ENCODE data around the gene SLC31A1. TPM values are rescaled to one million over a fixed set of nuclear protein-coding genes. Genes with fewer than 3 reads are reported as not detected.

SLC31A1 gene
- 22.3 to 23.8 TPM (median 22.6 TPM) in 3 replicates for total RNA-seq

DNA sequence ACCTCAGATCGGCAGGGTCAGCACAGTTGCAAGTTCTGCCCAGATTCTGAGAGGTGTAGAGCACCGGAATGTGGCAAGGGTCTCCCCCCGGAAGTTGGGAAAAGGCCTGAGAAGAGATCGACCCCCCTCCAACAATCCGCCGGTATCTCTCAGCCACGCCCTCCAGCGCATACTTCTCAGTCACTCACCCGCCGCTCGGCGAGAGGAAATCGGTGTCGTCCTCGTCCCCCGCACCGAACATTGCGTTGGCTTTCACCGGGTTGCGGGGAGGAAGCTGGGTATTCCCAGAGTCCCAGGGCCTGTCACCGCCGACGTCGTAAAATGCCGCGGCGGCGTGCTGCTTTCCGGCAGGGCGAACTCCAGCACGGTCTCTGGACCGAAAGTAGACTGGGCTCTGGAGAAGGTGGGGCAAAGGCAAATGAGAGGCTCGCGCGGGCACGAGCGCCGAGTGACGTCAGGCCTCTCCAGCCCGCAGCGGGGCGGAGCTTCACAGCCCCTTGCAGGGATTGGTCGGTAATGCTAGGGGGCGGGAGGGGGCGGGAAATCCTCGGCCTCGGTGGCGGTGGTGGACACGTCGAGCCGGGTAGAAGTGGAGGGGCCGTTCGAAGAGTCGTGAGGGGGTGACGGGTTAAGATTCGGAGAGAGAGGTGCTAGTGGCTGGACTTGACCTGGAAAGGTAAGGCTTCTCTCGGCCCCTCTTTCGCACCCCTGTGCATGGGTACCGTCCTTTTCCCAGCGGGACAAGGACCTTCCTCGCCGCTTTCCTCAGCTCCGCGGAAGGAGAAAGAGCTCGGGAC lies at the start of gene SLC31A1, which contains the start of gene FKBP15:
SLC31A1 (plus strand) TSS at position 542 of the 797 bp plus-strand sequence. CDS start 34,605 bp downstream, outside the sequence.
FKBP15 (minus strand) TSS at position 275 of the 797 bp plus-strand sequence; CDS start at position 241, 34 bp downstream.
- peaks cover 38% of the 10 kb centered on the region for H3K4me1 Mint-ChIP-seq
- peak within 1 kb of the TSS; percentile 99 for H3K27ac Mint-ChIP-seq
- TF ChIP-seq, protein P1, sequence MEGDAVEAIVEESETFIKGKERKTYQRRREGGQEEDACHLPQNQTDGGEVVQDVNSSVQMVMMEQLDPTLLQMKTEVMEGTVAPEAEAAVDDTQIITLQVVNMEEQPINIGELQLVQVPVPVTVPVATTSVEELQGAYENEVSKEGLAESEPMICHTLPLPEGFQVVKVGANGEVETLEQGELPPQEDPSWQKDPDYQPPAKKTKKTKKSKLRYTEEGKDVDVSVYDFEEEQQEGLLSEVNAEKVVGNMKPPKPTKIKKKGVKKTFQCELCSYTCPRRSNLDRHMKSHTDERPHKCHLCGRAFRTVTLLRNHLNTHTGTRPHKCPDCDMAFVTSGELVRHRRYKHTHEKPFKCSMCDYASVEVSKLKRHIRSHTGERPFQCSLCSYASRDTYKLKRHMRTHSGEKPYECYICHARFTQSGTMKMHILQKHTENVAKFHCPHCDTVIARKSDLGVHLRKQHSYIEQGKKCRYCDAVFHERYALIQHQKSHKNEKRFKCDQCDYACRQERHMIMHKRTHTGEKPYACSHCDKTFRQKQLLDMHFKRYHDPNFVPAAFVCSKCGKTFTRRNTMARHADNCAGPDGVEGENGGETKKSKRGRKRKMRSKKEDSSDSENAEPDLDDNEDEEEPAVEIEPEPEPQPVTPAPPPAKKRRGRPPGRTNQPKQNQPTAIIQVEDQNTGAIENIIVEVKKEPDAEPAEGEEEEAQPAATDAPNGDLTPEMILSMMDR (IDR thresholded peaks at IDR 0.05; ENCODE audit: unreplicated experiment) = no peak
- peak within 1 kb of the TSS; percentile 99 for H3K4me3 Mint-ChIP-seq
- H3K9me3 Mint-ChIP-seq = no peaks in the 10 kb centered on the region
- DNase-seq (ENCODE audit: low spot score in 2 of 2, unreplicated experiment in 2 of 2) = peak; percentile 94 to 97
- peaks cover 6% of the 10 kb centered on the region for H3K36me3 Mint-ChIP-seq
- H3K27me3 Mint-ChIP-seq (ENCODE audit: low read depth) = no peaks in the 10 kb centered on the region

DNA sequence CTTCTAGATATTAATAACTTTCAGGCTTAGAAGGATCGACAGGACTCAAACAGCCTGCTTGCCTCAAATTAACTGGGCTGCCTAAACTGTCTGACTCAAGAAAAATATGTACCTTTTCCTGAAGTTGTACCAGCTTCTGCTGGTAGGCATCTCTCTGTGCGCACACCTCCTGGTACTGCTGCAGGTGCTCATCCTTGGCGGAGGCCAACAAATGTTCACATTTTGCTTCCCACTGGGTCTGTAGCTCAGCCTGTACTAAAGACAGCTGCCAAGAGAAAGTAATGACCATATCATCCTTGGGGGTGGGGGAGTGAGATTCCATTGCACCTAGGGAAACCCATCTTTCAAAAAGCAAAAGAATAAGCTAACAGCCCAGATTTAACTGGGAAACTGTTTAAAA lies 48.0 kb upstream of the SLC31A1 start:
- no peak overlapping the region for H3K27ac Mint-ChIP-seq
- TF ChIP-seq, protein P1 (IDR thresholded peaks at IDR 0.05; ENCODE audit: unreplicated experiment) = no peak
- H3K27me3 Mint-ChIP-seq (ENCODE audit: low read depth) = no peaks in the 10 kb centered on the region
- H3K4me3 Mint-ChIP-seq = no peak overlapping the region
- peaks cover 59% of the 10 kb centered on the region for H3K36me3 Mint-ChIP-seq
- H3K4me1 Mint-ChIP-seq = no peaks in the 10 kb centered on the region
- peaks cover 7% of the 10 kb centered on the region for H3K9me3 Mint-ChIP-seq
- no peak for DNase-seq (ENCODE audit: low spot score in 2 of 2, unreplicated experiment in 2 of 2)

DNA sequence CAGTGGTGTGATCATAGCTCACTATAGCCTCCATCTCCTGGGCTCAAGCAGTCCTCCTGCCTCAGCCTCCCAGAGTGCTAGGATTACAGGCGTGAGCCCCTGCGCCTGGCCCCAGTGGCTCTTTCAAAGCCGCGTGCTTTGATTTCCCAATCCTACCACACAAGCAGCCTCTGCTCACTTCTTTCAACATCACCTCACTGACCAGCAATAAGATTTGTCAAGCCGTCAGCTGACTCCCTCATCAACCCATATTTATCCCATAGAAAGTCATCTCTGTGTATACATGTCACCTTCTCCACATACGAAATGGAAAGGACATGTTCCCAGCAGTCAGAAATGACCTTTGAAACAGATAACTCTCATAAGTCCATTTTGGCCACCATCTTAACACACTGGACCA lies 44.5 kb upstream of the SLC31A1 start:
- Mint-ChIP-seq H3K9me3 (peaks cover 7% of the 10 kb centered on the region), H3K36me3 (peaks cover 54% of the 10 kb centered on the region), H3K27me3 (ENCODE audit: low read depth) (no peaks in the 10 kb centered on the region), H3K27ac (no peak overlapping the region), H3K4me3 (no peak overlapping the region), H3K4me1 (no peaks in the 10 kb centered on the region)
- no peak for DNase-seq (ENCODE audit: low spot score in 2 of 2, unreplicated experiment in 2 of 2)
- TF ChIP-seq, protein P1 (IDR thresholded peaks at IDR 0.05; ENCODE audit: unreplicated experiment) = no peak

DNA sequence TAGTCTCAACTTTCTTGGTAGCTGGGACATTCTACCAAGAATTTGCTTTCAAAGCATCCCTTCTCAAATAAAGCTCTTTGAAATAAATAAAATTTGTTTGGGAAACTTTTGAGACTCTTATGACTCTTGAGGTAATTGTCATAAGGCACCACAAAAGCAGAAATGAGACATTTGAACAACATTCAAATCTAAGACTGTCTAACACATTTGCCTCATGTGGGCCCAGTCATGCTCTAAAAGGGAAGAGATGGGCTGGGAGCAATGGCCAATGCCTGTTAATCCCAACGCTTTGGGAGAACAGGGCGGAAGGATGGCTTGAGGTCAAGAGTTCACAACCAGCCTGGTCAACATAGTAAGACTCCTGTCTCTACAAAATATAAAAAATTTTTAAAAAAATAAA lies 44.1 kb upstream of the SLC31A1 start:
- TF ChIP-seq, protein P1 (IDR thresholded peaks at IDR 0.05; ENCODE audit: unreplicated experiment) = no peak
- H3K36me3 Mint-ChIP-seq = peaks cover 55% of the 10 kb centered on the region
- peaks cover 6% of the 10 kb centered on the region for H3K9me3 Mint-ChIP-seq
- no peak for DNase-seq (ENCODE audit: low spot score in 2 of 2, unreplicated experiment in 2 of 2)
- no peak overlapping the region for H3K4me3 Mint-ChIP-seq
- no peak overlapping the region for H3K27ac Mint-ChIP-seq
- H3K4me1 Mint-ChIP-seq = no peaks in the 10 kb centered on the region
- H3K27me3 Mint-ChIP-seq (ENCODE audit: low read depth) = no peaks in the 10 kb centered on the region

DNA sequence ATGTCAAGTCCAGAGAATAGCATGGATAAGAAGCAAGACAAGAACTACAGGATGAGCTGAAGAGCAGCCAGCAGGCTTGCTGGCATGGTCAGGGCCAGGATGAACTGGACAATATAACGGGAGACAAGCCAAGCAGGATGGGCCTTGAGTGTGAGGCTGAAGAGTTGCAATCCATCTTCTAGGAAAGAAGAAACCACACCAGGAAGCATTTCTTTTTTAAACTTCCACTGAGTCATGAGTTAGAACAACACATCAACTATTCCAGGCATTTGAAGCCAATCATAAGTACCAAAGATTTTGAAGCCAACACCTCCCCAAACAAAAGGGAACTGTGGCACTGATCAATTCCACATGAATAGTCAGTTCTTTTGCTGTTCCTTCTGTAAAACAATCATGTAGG lies 43.3 kb upstream of the SLC31A1 start:
- TF ChIP-seq, protein P1 (IDR thresholded peaks at IDR 0.05; ENCODE audit: unreplicated experiment) = no peak
- Mint-ChIP-seq H3K27me3 (ENCODE audit: low read depth) (no peaks in the 10 kb centered on the region), H3K4me1 (no peaks in the 10 kb centered on the region), H3K4me3 (no peak overlapping the region), H3K36me3 (peaks cover 54% of the 10 kb centered on the region), H3K27ac (no peak overlapping the region), H3K9me3 (no peaks in the 10 kb centered on the region)
- no peak for DNase-seq (ENCODE audit: low spot score in 2 of 2, unreplicated experiment in 2 of 2)

All from mesothelial cell of epicardium (in vitro differentiated cells).